Mesothelial cell of epicardium (in vitro differentiated cells): ENCODE results near the gene GLOD4. TPM values are rescaled to one million over a fixed set of nuclear protein-coding genes. Genes with fewer than 3 reads are reported as not detected.
"Not testable (repeated sequence)": the region's sequence is repeated elsewhere in the genome, so short reads cannot be mapped to it uniquely, and the experiment has no call there.

ENCODE experiments used
- DNase-seq, 2 experiments: peaks; one replicate each; pipeline ENCODE4 v3.0.0; 2021; ENCODE audit warnings: low spot score in 2 of 2; ENCODE audit not compliant: unreplicated experiment in 2 of 2
- H3K27ac Mint-ChIP-seq: 2 replicates; pipeline ENCODE4 v1.8.0; 2021; ENCODE audit warnings: mixed read lengths
- H3K27me3 Mint-ChIP-seq: 2 replicates; pipeline ENCODE4 v1.8.0; 2021; ENCODE audit warnings: low read depth, mixed read lengths
- H3K36me3 Mint-ChIP-seq: 2 replicates; pipeline ENCODE4 v1.8.0; 2021; ENCODE audit warnings: mixed read lengths
- H3K4me1 Mint-ChIP-seq: 2 replicates; pipeline ENCODE4 v1.8.0; 2021; ENCODE audit warnings: mixed read lengths
- H3K4me3 Mint-ChIP-seq: 2 replicates; pipeline ENCODE4 v1.8.0; 2021; ENCODE audit warnings: mild to moderate bottlenecking, moderate library complexity, mixed read lengths
- H3K9me3 Mint-ChIP-seq: 2 replicates; pipeline ENCODE4 v1.8.0; 2021; ENCODE audit warnings: mixed read lengths
- CTCF ChIP-seq: fragments of 200-600 bp; sonication (generic); IDR thresholded peaks from one replicate; pipeline ENCODE4 v1.5.0; 2021; ENCODE audit warnings: antibody characterized with exemption; ENCODE audit not compliant: unreplicated experiment
- total RNA-seq: library from RNA; stranded (reverse); gene quantifications from 3 replicates; pipeline ENCODE4 v1.2.1, GENCODE V29; 2021

The GLOD4 gene
- total RNA-seq, 1 donor from 2014 or later: 72.1 TPM

GRCh38 chr17:794876-795275 lies 12.8 kb upstream of the GLOD4 start:
- H3K36me3 Mint-ChIP-seq: peaks cover 10% of the 10 kb centered on the region
- H3K27ac Mint-ChIP-seq: no peak overlapping the region
- H3K27me3 Mint-ChIP-seq: no peaks in the 10 kb centered on the region
- H3K4me1 Mint-ChIP-seq: peaks cover 14% of the 10 kb centered on the region
- TF ChIP-seq CTCF: peak; percentile 47
- peak in 1 of 2 experiments; percentile 58 for DNase-seq
- no peak overlapping the region for H3K4me3 Mint-ChIP-seq
- H3K9me3 Mint-ChIP-seq: no peaks in the 10 kb centered on the region

GRCh38 chr17:792277-792676 lies 10.2 kb upstream of the GLOD4 start:
- no peaks in the 10 kb centered on the region for H3K27me3 Mint-ChIP-seq
- no peak for DNase-seq
- peak overlapping the region; percentile 53 for H3K27ac Mint-ChIP-seq
- H3K4me3 Mint-ChIP-seq: no peak overlapping the region
- TF ChIP-seq CTCF: no peak
- H3K9me3 Mint-ChIP-seq: no peaks in the 10 kb centered on the region
- H3K36me3 Mint-ChIP-seq: peaks cover 9% of the 10 kb centered on the region
- H3K4me1 Mint-ChIP-seq: peaks cover 18% of the 10 kb centered on the region

DNA sequence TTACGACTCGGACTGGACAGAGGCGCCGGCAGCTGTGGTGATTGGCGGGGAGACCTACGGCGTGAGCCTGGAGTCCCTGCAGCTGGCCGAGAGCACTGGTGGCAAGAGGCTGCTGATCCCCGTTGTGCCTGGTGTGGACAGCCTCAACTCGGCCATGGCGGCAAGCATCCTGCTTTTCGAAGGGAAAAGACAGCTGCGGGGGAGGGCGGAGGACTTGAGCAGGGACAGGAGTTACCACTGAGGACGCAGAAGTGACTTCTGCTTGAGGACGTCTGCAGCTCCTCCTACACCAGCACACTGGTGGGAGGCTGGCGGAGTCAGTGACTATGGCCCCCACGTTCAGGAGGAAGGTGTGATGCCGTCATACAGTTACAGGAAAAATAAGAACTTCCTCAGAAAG lies 9.7 kb upstream of the GLOD4 start:
- Mint-ChIP-seq H3K4me1 (peaks cover 18% of the 10 kb centered on the region), H3K27me3 (no peaks in the 10 kb centered on the region), H3K36me3 (peaks cover 9% of the 10 kb centered on the region), H3K4me3 (no peak overlapping the region), H3K27ac (no peak overlapping the region), H3K9me3 (no peaks in the 10 kb centered on the region)
- TF ChIP-seq CTCF: no peak
- DNase-seq: no peak

GRCh38 chr17:790874-791247 lies 8.8 kb upstream of the GLOD4 start:
- not testable (repeated sequence) for H3K9me3 Mint-ChIP-seq, H3K36me3 Mint-ChIP-seq, DNase-seq, H3K4me3 Mint-ChIP-seq, H3K27me3 Mint-ChIP-seq
- peak overlapping the region; percentile 44 for H3K27ac Mint-ChIP-seq
- H3K4me1 Mint-ChIP-seq: peaks cover 18% of the 10 kb centered on the region

- not testable (repeated sequence) for H3K4me3 Mint-ChIP-seq, H3K27me3 Mint-ChIP-seq, H3K9me3 Mint-ChIP-seq, H3K36me3 Mint-ChIP-seq
- DNase-seq: peak in 1 of 2 experiments; percentile 56
- H3K27ac Mint-ChIP-seq: peak overlapping the region; percentile 84
- H3K4me1 Mint-ChIP-seq: peaks cover 18% of the 10 kb centered on the region
These were observed 8.1 kb upstream of the GLOD4 start for GRCh38 chr17:789931-790873.

- TF ChIP-seq CTCF: no peak
- Mint-ChIP-seq H3K27ac (peak overlapping the region; percentile 84), H3K4me1 (peaks cover 14% of the 10 kb centered on the region), H3K9me3 (no peaks in the 10 kb centered on the region), H3K4me3 (no peak overlapping the region), H3K27me3 (no peaks in the 10 kb centered on the region), H3K36me3 (peaks cover 6% of the 10 kb centered on the region)
- DNase-seq: no peak
These were observed 7.2 kb upstream of the GLOD4 start for GRCh38 chr17:789160-789840.
